Thyroid gland (tissue), 4 donors: Measurements from ENCODE around the gene MAP7. TPM values are rescaled to one million over a fixed set of nuclear protein-coding genes. Genes with fewer than 3 reads are reported as not detected.

Source experiments
- DNase-seq, 2 donors: peaks; one replicate each; pipeline ENCODE4 v3.0.0-alpha.2; 2019
- H3K27ac ChIP-seq, 3 donors: fragments of 200-600 bp; sonication (generic); 1 replicate in 2 of 3; 2 replicates in 1 of 3; pipeline ENCODE4 v1.5.1; 2016 to 2019; ENCODE audit warnings: mild to moderate bottlenecking in 1 of 3, moderate library complexity in 1 of 3
- H3K27me3 ChIP-seq: fragments of 200-600 bp; sonication (generic); one replicate; pipeline ENCODE4 v1.5.1; 2019
- H3K36me3 ChIP-seq, 2 donors: fragments of 200-600 bp; sonication (generic); one replicate each; pipeline ENCODE4 v1.5.1; 2016 to 2019
- H3K4me1 ChIP-seq, 2 donors: fragments of 200-600 bp; sonication (generic); one replicate each; pipeline ENCODE4 v1.5.1; 2017 to 2019
- H3K4me3 ChIP-seq, 3 donors: fragments of 200-600 bp; sonication (generic); replicated peaks in 1 of 3; 1 replicate in 2 of 3; 2 replicates in 1 of 3; pipeline ENCODE4 v1.5.1; 2016; ENCODE audit warnings: mild to moderate bottlenecking in 1 of 3
- H3K9me3 ChIP-seq: fragments of 200-600 bp; sonication (generic); one replicate; pipeline ENCODE4 v1.5.1; 2017
- POLR2A ChIP-seq, 2 donors: fragments of 450-650 bp; IDR thresholded peaks; one replicate each; pipeline ENCODE4 v1.6.1; 2017; ENCODE audit warnings: antibody characterized with exemption in 2 of 2, mild to moderate bottlenecking in 2 of 2, moderate library complexity in 1 of 2
- WGBS, 2 donors: methylation state at CpG; one replicate each; pipeline ENCODE4 v1.1.5; 2017; 5-methylcytosine and 5-hydroxymethylcytosine counted together
- intact Hi-C: fragments of 100-400 bp; cut with DNase I; formaldehyde crosslinking; loops from one replicate; pipeline ENCODE4 v1.15.1; 2023
- total RNA-seq, 4 donors: library from RNA; depleted of rRNA; stranded (reverse); fragments of >200 nt; gene quantifications; one replicate each; pipeline ENCODE4 v1.2.3, GENCODE V29; 2016
- TF ChIP-seq, protein P1 (sequence below), 6 experiments: fragments of 200-600 bp in 3 of 6; fragments of 450-650 bp in 3 of 6; sonication (generic) in 3 of 6; IDR thresholded peaks; one replicate each; pipeline ENCODE4 v1.5.1; 2016 to 2019; ENCODE audit warnings: antibody characterized with exemption in 6 of 6, mild to moderate bottlenecking in 2 of 6, inconsistent platforms in 1 of 6, moderate library complexity in 1 of 6

Gene MAP7
- total RNA-seq, 4 donors from 2014 or later: 24.5 to 46.0 (median 36.0) TPM

GRCh38 chr6:136365776-136366354, 184.4 kb downstream of the MAP7 start:
- Histone ChIP-seq H3K9me3 (no peaks in the 10 kb centered on the region), H3K27me3 (no peaks in the 10 kb centered on the region), H3K4me3 (no peak overlapping the region), H3K27ac (no peak overlapping the region), H3K4me1 (no peaks in the 10 kb centered on the region), H3K36me3 (peaks cover 9 to 17% of the 10 kb centered on the region in 2 donors)
- intact Hi-C loops: no loop called here
- 64 to 73% methylated on average over 11 of the region's 11 CpGs for WGBS, 2 donors
- TF ChIP-seq POLR2A (IDR thresholded peaks at IDR 0.05): no peak
- TF ChIP-seq, protein P1, sequence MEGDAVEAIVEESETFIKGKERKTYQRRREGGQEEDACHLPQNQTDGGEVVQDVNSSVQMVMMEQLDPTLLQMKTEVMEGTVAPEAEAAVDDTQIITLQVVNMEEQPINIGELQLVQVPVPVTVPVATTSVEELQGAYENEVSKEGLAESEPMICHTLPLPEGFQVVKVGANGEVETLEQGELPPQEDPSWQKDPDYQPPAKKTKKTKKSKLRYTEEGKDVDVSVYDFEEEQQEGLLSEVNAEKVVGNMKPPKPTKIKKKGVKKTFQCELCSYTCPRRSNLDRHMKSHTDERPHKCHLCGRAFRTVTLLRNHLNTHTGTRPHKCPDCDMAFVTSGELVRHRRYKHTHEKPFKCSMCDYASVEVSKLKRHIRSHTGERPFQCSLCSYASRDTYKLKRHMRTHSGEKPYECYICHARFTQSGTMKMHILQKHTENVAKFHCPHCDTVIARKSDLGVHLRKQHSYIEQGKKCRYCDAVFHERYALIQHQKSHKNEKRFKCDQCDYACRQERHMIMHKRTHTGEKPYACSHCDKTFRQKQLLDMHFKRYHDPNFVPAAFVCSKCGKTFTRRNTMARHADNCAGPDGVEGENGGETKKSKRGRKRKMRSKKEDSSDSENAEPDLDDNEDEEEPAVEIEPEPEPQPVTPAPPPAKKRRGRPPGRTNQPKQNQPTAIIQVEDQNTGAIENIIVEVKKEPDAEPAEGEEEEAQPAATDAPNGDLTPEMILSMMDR (IDR thresholded peaks at IDR 0.05): no peak
- peak in 1 of 2 donors; percentile 22 for DNase-seq

DNA sequence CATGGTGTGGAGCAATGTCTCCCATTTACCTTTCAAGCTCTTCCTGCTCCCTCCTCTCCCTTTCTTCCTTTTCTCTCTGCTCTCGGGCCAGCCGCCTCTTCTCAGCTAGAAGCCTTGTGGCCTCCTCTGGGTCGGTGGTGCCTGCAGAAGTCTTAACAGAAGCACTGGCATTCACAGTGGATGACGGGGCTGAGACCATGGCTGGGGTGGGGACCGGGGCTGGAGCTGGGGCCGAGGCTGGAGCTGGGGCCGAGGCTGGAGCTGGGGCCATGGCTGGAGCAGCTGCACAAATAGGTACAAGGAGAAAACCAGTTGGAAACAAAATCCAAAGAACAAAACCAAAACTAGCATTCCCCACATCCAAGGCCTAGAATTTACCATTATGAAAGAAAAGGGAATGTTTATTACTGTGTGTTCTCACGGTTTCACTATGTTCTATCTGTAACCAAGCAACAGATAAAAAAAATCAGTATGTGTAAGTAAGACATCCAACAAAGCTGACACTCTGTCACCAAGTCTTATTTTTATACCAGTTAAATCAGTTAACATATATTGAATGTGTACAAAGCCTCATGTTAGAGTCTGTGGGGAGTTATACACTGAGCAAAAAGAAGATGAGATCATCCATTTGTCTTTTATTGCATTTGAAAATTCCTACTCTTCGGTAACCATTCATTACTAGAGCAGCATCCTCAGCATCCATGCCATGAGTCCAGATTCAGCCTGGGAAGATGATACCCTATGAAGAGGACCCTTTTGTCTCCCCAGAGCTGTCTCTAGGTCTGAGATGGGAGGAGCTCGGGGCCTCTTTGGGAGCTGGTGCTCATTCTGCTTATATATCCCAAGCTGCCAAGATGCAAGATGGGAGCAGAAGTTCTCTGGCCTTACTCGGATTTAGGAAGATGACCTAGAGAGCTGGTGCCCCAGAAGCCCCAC, 187.5 kb downstream of the MAP7 start:
- no peak for DNase-seq
- TF ChIP-seq, protein P1 (IDR thresholded peaks at IDR 0.05): no peak
- TF ChIP-seq POLR2A (IDR thresholded peaks at IDR 0.05): no peak
- peaks cover 12 to 21% of the 10 kb centered on the region in 2 donors for H3K36me3 ChIP-seq
- no peaks in the 10 kb centered on the region for H3K27me3 ChIP-seq
- no peaks in the 10 kb centered on the region for H3K9me3 ChIP-seq
- H3K4me1 ChIP-seq: no peaks in the 10 kb centered on the region
- 91 to 96% methylated on average over 11 of the region's 11 CpGs for WGBS, 2 donors
- no peak overlapping the region for H3K4me3 ChIP-seq
- intact Hi-C loops: no loop called here
- H3K27ac ChIP-seq: no peak overlapping the region

DNA sequence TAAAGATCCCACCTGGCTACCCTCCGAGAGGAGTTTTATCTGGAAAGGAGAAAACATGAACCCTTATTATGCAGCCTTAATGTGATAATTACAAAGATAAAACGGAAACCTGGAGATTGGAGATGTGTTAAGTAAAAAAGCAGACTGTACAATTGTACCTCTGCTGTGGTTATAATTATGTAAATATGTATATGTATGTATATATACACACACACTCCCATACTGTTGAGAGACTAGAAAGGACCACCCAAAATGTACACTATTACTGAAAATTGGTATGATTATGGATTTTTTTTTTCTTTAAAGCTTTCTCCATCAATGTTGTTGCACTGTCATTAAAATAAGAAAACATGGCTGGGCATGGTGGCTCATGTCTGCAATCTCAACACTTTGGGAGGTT, 188.4 kb downstream of the MAP7 start:
- H3K4me3 ChIP-seq: no peak overlapping the region
- no peaks in the 10 kb centered on the region for H3K4me1 ChIP-seq
- no peak overlapping the region for H3K27ac ChIP-seq
- peaks cover 12 to 21% of the 10 kb centered on the region in 2 donors for H3K36me3 ChIP-seq
- intact Hi-C loops: no loop called here
- TF ChIP-seq POLR2A (IDR thresholded peaks at IDR 0.05): no peak
- TF ChIP-seq, protein P1 (IDR thresholded peaks at IDR 0.05): no peak
- no peaks in the 10 kb centered on the region for H3K9me3 ChIP-seq
- no peaks in the 10 kb centered on the region for H3K27me3 ChIP-seq
- 95 to 97% methylated on average over 2 of the region's 2 CpGs for WGBS, 2 donors
- DNase-seq: no peak

- intact Hi-C loops: no loop called here
- H3K27ac ChIP-seq: no peak overlapping the region
- no peaks in the 10 kb centered on the region for H3K4me1 ChIP-seq
- peaks cover 12 to 20% of the 10 kb centered on the region in 2 donors for H3K36me3 ChIP-seq
- H3K9me3 ChIP-seq: no peaks in the 10 kb centered on the region
- no peak for DNase-seq
- 94% methylated on average over 30 of the region's 30 CpGs for WGBS, 2 donors
- TF ChIP-seq POLR2A (IDR thresholded peaks at IDR 0.05): no peak
- TF ChIP-seq, protein P1 (IDR thresholded peaks at IDR 0.05): no peak
- H3K27me3 ChIP-seq: no peaks in the 10 kb centered on the region
- no peak overlapping the region for H3K4me3 ChIP-seq
Observed at GRCh38 chr6:136360783-136361182, 189.4 kb downstream of the MAP7 start.

GRCh38 chr6:136359851-136360250, 190.4 kb downstream of the MAP7 start:
- DNase-seq: no peak
- Histone ChIP-seq H3K27ac (no peak overlapping the region), H3K27me3 (no peaks in the 10 kb centered on the region), H3K9me3 (no peaks in the 10 kb centered on the region), H3K4me1 (no peaks in the 10 kb centered on the region), H3K4me3 (no peak overlapping the region), H3K36me3 (peaks cover 12 to 16% of the 10 kb centered on the region in 2 donors)
- intact Hi-C loops: no loop called here
- no peak for TF ChIP-seq POLR2A (IDR thresholded peaks at IDR 0.05)
- TF ChIP-seq, protein P1 (IDR thresholded peaks at IDR 0.05): no peak
- 85 to 95% methylated on average over 6 of the region's 6 CpGs for WGBS, 2 donors
